ENCODE data around the gene CARS2. TPM values are rescaled to one million over a fixed set of nuclear protein-coding genes. Genes with fewer than 3 reads are reported as not detected.
A peak's percentile ranks its signal among the peaks of the same experiment; 100 is the strongest.

Gene CARS2
- total RNA-seq, 1 experiment from 2014 or later = 41.9 TPM

GRCh38 chr13:110712849-110713641 lies 7.1 kb upstream of the CARS2 start:
- no peak overlapping the region for H4K91ac ChIP-seq (ENCODE audit: insufficient read length, low read depth, low read length)
- Mint-ChIP-seq H3K36me3 (ENCODE audit: insufficient read depth in 1 of 3, low read depth in 3 of 3) (peaks cover 0 to 3% (median 0%) of the 10 kb centered on the region in 3 experiments; a peak in 1 of 7 replicates), H3K4me3 (peak overlapping the region; percentile 93 to 95), H3K27me3 (ENCODE audit: low read depth) (no peaks in the 10 kb centered on the region; the same call in 1 of the 2 replicates), H3K9me3 (peaks cover 0 to 2% of the 10 kb centered on the region in 2 experiments; a peak in 2 of 5 replicates), H3K4me1 (peaks cover 20 to 21% of the 10 kb centered on the region in 2 experiments), H3K27ac (peak overlapping the region; percentile 86 to 99 (median 93); a peak in 6 of 7 replicates)
- no peaks in the 10 kb centered on the region for H3K9me3 ChIP-seq (ENCODE audit: control insufficient read depth, low read depth, low read length)
- H2BK15ac ChIP-seq (ENCODE audit: low read depth, low read length) = no peak overlapping the region
- peak overlapping the region; percentile 96 for H3K18ac ChIP-seq (ENCODE audit: insufficient read length, low read depth, low read length)
- no peaks in the 10 kb centered on the region for H3K79me1 ChIP-seq (ENCODE audit: insufficient read depth, low read depth, low read length, poor library complexity, severe bottlenecking)
- H3K9ac ChIP-seq (ENCODE audit: extremely low read depth, insufficient read length, low read length) = peak overlapping the region; percentile 91
- peak overlapping the region; percentile 90 for H2BK120ac ChIP-seq (ENCODE audit: low read depth, low read length, poor library complexity, severe bottlenecking)
- no peak overlapping the region for H4K5ac ChIP-seq (ENCODE audit: insufficient read length, low read depth, low read length)
- H2BK5ac ChIP-seq (ENCODE audit: insufficient read length, low read length) = no peak overlapping the region
- no peak overlapping the region for H2BK12ac ChIP-seq (ENCODE audit: insufficient read length, low read depth, low read length)
- no peak overlapping the region for H2AK5ac ChIP-seq (ENCODE audit: insufficient read length, low read length)
- peak overlapping the region; percentile 65 for H3K27ac ChIP-seq (ENCODE audit: insufficient read length, low read depth, low read length)
- H3K79me2 ChIP-seq (ENCODE audit: insufficient read depth, low read length) = peaks cover 21% of the 10 kb centered on the region; the same call in 1 of the 2 replicates
- no peaks in the 10 kb centered on the region for H3K27me3 ChIP-seq (ENCODE audit: insufficient read depth, low read length)
- no peak overlapping the region for H4K8ac ChIP-seq (replicated peaks; ENCODE audit: insufficient read length, low read depth, low read length)
- no peaks in the 10 kb centered on the region for H4K20me1 ChIP-seq (ENCODE audit: control insufficient read depth, insufficient read depth, insufficient read length)
- no peak overlapping the region for H2BK20ac ChIP-seq (ENCODE audit: low read depth, low read length, poor library complexity, severe bottlenecking)
- no CpG with 5 or more reads among the region's 68 CpGs for WGBS (ENCODE audit: extremely low coverage, insufficient read length, low lambda C conversion rate)
- H3K14ac ChIP-seq (ENCODE audit: insufficient read depth, low read length) = peak overlapping the region; percentile 97
- no peak overlapping the region; the same call in 1 of the 2 replicates for H3K4ac ChIP-seq (ENCODE audit: low read depth, low read length)
- no peak overlapping the region for H2AFZ ChIP-seq (ENCODE audit: low read length)
- H3K56ac ChIP-seq (ENCODE audit: insufficient read length, low read depth, low read length) = no peak overlapping the region
- H3K23ac ChIP-seq (ENCODE audit: insufficient read length, low read depth, low read length) = no peak overlapping the region
- no peak overlapping the region for H3T11ph ChIP-seq (ENCODE audit: low read length)
- peaks cover 4% of the 10 kb centered on the region for H3K23me2 ChIP-seq (ENCODE audit: insufficient read length, low read depth, low read length, poor library complexity, severe bottlenecking)
- DNase-seq = peak; percentile 100
- H3K4me1 ChIP-seq (ENCODE audit: insufficient read depth, low read length) = no peaks in the 10 kb centered on the region
- no peak for TF ChIP-seq CTCF (conservative IDR thresholded peaks at IDR 0.05)
- peak overlapping the region; percentile 57 for H3K4me2 ChIP-seq (ENCODE audit: insufficient read depth, insufficient read length, low read length)
